ENCODE data around the gene XPO6.

The XPO6 gene

DNA sequence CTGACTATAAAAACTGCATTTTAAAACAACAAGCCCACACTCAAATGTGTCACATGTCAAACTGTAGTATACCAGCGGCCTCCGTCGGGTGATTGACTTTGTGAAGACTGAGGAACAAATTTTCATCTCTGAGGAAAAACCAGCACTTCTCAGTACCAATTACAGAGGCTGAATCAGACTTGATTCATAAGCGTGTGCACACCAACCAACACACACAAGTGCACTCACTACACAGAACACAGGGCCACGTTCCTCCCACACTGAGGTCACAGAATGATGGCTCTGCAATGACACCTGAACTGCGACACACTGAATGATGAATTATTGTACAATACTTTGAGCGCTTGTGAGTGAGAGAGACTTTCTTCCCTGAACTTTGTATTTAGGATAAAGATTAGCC is 29.6 kb downstream of the XPO6 start:
- DNase-seq, result no peak

DNA sequence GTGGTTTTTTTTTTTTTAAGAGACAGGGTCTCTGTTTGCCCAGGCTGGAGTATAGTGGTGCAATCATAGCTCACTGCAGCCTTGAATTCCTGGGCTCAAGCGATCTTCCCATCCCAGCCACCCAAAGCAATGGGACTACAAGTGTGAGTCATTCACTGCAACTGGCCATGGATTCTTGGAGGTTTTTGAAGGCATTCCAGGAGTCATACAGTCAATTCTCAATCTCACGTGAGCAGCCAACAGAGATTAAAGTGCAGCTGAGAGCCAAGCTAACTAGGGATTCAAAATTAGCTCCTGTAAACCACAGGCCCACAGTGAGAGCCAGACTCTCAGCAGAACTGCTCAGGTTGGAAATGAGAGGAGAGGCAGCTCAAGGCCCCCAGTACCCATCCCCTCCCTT is 30.2 kb downstream of the XPO6 start:
- DNase-seq, result no peak

DNA sequence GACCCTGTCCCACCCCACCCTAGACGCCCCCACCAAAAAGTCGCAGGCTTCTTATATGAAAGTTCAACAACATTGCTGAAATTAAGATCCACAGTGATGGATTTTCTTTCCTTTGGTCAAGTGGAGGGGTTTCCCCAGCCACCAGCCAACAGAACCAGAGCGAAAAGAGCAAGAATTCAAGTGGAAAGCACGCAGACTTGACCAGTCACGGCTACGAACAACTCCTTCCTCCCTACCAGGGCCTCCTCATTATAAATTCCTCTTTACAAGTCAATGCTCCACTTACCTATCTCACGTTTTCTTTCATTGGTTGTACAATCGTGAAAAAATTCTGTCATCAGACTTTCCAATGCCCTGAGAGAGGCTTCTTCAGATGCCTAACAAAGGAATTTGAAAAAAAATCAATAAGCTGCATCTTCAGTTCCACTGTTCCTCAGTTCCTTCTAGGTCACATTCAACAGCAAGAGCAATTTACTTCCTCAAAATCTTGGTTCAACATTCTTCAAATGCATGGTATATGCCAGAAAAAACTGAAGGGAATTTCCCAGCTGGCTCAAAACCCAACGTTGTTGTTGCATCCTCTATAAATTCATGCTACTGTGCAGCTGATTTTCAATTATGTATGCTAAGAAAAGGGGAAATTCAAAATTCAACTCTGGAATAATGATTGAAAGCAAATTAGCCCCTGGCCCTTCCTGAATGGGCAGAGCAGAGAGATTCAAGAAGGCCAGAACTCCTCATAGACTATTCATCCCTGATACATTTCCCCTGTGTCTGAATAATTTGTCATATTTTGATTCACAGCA is 30.9 kb downstream of the XPO6 start:
- no peak for DNase-seq

- DNase-seq, result no peak
Observed at GRCh38 chr16:28179354-28179753, 32.4 kb downstream of the XPO6 start.

DNA sequence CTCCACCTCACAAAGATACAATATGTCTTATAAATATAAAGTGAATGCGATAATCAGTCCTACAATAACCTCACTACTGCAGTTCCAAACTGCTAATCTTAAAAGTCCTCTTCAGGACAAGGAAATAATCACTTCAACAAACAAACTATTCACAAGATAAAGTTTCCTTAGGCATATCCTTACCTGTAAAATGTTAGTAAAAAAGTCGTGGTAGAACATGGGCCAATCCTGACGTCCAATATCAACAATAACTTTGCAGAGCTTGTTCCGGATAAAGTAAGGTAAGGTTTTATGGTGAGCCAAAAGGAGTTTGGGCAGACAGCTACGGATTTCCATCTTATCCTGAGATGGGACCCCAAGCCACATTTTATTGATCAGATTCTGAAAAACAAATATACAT is 36.0 kb downstream of the XPO6 start:
- DNase-seq, result no peak

DNA sequence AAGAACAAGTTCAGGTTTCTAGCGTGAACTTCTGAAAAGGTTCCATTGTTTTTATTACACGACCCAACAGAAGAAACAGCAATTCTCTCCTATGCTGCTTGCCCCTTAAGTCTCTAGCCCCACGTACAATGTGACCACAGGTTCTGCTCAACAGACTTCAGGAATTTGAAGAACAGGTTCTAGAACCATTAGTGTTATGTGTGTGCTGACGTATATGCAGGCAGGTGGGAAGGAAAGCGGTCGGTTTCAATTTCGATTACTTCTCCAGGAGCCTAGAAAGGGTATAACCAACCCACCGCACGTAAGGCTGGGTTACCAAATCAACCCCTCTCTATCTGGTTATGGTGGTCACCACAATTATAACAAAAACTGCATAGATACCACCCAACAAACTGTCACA is 39.4 kb downstream of the XPO6 start:
- no peak for DNase-seq

- no peak for DNase-seq
Observed at GRCh38 chr16:28171816-28172215, 39.9 kb downstream of the XPO6 start.

- no peak for DNase-seq
Observed at GRCh38 chr16:28168991-28169554, 42.7 kb downstream of the XPO6 start.

GRCh38 chr16:28167730-28168129 is 44.0 kb downstream of the XPO6 start:
- DNase-seq, result no peak

DNA sequence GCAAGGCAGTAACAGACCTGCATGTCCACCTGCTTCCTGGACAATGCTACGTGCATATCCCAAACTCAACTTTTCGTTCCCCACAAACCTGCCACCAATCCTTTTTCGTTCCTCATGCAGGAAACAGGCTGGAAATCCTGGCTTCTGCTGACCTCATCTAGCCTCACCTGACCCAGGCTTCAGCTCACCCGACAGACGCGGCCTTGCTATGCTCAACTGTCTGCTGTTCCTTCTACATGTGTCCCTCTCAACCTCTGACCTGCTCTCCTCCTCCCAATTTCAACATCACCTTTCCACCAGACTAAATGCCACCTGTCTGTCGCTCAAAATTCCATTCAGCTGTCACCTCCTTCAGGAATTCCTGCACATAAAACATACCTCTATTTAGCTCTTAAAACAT is 44.5 kb downstream of the XPO6 start:
- no peak for DNase-seq

DNA sequence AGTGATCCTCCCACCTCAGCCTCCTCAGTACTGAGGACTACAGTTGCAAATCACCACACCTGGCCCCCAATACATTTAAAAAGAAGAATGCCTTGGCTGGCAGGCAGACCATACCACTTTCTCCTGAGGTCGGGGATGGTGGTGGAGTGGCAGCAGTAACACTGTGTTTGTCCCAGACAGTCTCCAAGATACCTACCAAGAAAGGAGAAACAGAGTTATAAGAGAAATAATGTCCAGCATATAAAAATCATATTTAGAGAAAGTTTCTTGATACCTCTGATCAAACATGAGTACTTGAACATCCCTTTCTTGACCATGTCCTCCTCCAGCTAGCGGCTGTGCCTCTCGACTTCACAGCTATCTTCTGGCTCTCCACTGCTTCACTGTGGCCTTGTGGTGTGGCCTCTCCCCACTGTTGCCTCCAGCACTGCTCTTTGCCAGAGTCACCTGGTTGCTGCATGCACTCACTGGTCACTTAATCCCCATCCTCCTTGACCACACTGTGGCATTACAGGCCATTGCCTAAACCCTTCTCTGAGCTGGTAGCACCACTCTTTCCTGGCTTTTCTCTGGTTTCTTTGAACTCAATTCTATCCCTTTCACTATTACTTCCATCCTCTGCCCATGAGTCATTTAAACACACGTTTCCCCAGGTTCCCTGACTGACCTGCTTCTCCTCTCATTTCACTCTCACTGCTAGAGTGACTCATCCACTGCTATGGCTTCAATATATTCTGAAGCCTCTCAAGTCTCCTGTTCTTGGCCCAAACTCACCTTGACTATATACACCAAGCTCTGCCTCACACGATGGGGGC is 45.2 kb downstream of the XPO6 start:
- no peak for DNase-seq

DNA sequence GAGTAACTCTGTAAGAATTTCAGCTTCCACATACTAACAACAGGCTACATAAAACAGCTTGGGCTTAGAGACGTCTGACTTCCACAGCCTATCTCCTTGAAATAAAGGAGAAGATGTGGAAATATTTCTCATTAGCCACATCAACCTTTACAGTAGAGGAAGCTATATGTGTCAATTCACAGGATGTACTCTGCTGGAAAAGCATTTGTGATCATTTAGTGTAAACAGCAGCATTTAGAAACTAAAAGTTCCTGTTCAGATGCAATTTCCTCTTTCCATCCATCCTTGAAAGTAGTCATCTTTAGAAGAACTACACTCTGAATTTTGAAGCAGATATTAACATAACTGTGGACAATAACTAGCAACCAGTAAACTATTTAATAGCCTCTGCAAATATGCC is 46.2 kb downstream of the XPO6 start:
- no peak for DNase-seq

DNA sequence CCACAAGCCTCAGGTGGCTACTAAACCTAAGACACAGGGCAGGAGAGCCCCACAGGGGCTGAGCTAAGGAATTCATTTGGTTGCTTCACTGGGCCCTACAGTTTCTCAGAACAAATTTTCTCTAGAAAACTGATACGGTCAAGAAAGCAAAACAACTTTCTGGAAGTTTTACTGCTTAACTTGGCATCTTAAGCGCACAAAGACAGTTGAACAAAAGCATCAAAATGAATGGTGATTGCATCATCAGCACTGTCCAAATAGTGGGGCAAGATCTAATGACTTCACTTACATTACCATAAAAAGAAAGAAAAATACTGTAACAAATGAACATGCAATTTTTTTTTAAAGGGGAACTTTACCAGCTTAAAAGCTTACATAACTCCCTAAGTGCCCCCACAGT is 47.6 kb downstream of the XPO6 start:
- DNase-seq, result no peak

GRCh38 chr16:28163699-28164098 is 48.1 kb downstream of the XPO6 start:
- no peak for DNase-seq

DNA sequence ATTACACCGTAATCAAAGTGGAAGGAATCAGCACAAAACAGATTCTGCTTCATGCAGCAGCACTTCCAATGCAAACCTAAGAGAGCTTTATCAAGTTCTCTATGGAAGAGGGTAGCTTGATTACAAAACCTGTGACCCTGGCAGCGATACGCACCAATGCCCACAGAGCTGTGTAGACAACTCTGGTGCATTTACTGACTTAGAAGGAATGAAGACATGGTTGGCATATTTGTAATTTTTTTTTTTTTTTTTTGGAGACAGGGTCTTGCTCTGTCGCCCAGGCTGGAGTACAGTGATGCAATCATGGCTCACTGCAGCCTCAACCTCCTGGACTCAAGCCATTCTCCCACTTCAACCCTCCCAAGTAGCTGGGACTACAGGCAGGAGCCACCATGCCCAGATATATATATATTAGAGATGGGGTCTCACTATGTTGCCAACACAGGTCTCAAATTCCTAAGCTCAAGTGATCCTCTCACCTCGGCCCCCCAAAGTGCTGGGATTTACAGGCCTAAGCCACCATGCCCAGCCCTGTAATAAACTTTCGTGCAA is 49.4 kb downstream of the XPO6 start:
- DNase-seq, result no peak

DNA sequence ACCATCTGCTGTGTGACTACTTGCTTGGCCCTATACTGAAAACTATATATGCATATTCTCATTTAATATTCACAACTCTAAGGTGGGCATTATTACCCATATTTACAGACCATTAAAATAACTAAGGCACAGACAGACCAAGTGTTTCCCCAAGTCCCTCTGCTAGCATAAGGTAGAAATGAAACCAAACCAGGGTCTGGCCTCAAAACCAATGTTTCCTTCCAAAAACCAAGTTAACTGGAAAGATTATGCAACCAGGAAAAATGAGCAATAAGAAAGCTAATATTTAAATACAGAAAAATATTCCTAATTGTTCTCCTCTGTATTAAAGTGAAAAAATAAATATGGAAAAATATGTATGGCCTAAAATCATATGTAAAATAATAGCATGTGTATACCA is 50.1 kb downstream of the XPO6 start:
- no peak for DNase-seq

GRCh38 chr16:28158136-28158535 is 53.6 kb downstream of the XPO6 start:
- no peak for DNase-seq

DNA sequence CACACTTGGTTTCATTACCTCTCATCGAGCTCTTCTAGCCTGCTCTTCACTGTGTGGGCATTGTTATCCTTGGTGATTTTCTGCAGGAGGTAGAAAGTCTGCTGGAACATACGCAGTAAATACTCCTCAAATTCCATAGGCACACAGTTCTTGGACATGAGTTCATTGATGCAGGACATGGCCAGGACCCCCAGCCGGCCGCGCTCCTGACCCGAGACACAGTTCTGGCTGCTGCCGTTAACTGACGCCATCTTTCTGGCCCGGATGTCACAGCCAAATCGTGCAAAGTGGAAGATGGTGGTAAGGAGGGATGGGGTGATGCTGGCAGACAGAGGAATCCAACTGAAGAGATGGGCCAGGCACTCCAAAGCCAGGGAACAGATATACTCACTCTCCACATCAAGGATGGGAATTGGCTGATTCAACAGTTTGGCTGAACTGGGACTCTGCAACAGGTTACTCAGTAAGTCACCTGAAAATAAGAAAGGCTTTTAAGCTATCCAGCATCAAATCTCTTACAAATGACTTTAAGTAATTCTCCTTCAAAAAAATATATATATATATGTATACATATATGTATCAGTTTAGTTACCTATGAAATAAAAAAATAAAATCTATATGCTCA is 55.6 kb downstream of the XPO6 start:
- DNase-seq, result no peak

DNA sequence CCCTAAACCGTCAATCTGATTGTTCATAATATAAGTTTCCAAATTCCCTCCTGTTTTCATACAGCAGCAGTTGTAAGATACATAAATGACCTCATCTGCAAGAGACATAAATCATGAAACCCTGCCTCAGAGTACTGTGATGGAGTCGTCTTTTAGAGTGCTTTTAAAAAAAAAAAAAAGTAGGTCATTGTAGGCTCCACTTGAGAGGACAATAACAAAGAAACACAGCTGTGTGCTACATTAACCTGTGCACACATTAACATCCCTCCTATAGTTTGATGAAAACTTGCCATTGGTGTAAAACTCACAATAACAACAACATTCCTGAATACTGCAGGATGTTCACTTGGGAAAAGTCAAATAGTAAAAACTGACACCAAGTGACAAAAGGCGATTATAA is 56.5 kb downstream of the XPO6 start:
- no peak for DNase-seq

DNA sequence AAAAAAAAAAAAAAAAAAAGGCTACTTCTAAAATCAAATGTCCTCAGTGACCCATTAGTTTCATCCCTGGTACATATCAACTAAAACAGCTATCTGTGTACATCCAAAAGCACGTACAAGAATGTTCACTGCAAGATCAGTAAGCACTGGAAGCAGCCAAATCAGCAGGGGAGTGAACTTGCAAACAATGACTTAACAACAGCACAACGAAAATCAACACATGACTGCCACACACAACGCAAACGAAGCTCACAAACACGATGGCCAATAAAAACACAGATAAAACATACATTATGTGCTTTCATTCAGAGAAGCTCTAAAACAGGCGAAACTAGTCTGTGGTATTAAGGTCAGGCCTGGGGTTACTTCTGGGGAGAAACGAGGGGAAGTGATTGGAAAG is 60.6 kb downstream of the XPO6 start:
- no peak for DNase-seq

DNA sequence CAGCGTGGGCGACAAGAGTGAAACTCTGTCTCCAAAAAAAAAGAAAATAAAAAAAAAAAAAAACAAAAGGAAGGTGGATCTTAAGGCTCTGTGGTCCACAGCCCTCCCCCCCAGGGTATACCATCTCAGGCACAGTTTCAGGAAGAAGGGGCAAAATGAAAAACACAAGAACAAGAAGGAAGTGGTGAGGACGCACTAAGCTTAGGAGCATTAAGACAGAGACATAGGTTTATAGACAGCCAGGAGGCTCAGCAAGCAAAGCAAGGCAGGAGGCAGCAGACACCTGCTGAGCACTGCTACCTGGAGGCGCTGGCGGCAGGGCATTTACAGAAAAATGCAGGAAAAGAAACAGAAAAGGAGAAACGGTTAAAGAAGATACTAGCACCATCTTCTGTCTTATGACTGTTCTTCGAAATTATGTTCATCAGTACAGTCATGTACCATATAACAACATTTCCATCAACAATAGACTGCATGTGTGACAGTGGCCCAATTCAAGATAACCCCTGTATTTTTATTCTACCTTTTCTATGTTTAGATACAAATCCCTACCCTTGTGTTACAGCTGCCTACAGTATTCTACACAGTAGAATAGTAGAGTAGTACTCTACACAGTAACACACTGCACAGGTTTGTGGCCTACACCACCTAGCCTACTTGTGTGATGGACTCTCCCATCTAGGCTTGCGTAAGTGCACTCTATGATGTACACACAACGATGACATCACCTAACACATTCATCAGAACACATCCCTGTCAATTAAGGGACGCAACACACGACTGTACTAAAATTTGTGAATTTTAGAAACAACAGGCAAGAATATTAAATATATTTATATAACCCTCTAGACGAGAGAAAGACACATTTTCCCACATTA is 62.5 kb downstream of the XPO6 start:
- no peak for DNase-seq

DNA sequence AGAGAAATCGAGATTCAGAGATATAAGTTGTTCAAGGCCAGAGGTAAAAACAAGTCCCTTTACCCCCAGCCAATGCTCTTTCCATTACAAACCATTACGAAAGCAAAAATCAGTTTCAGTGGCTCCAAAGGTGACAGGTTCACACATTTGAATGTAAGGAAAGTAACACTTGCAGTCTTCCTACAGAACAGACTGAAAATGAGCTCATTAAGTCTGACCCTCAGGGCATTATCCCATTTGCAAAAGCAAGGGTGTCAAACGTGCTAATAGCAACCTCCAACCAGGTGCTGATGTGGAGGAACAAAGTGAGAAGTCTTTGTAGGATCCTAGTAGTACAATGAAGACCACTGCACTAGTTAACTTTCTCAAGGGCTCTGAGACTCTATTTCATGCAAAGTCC is 65.2 kb downstream of the XPO6 start:
- no peak for DNase-seq

All from NCI-H2081 (cell line).